Measurements from ENCODE around the gene ACSL3. TPM values are rescaled to one million over a fixed set of nuclear protein-coding genes. Genes with fewer than 3 reads are reported as not detected.

ACSL3 gene
- total RNA-seq, 4 donors from 2014 or later: 34.7 to 56.8 (median 38.2) TPM

- no peaks in the 10 kb centered on the region for H3K4me1 ChIP-seq
- no peak for DNase-seq
- intact Hi-C loops (cut with DNase I; ENCODE audit: low total_unique reads) (no loop called here), in situ Hi-C loops (cut with MboI; ENCODE audit: low sequenced_read_pairs in 4 of 4) (no loop called here)
- no peak for ATAC-seq
- H3K36me3 ChIP-seq: peaks cover 0 to 18% of the 10 kb centered on the region in 2 donors
- no peaks in the 10 kb centered on the region for H3K9me3 ChIP-seq
- no peak for TF ChIP-seq CTCF (IDR thresholded peaks at IDR 0.05 in 4 of 5, conservative IDR thresholded peaks at IDR 0.05 in 1 of 5)
- no peak for TF ChIP-seq POLR2A (IDR thresholded peaks at IDR 0.05)
- no peaks in the 10 kb centered on the region for H3K27me3 ChIP-seq
- H3K27ac ChIP-seq: no peak overlapping the region
- no peak overlapping the region for H3K4me3 ChIP-seq
These were observed 83.7 kb downstream of the ACSL3 start for GRCh38 chr2:222944552-222944951.

- H3K36me3 ChIP-seq: peaks cover 0 to 18% of the 10 kb centered on the region in 2 donors
- no peak overlapping the region for H3K27ac ChIP-seq
- no peak for TF ChIP-seq POLR2A (IDR thresholded peaks at IDR 0.05)
- no peak for TF ChIP-seq CTCF (IDR thresholded peaks at IDR 0.05 in 4 of 5, conservative IDR thresholded peaks at IDR 0.05 in 1 of 5)
- no peak overlapping the region for H3K4me3 ChIP-seq
- H3K4me1 ChIP-seq: no peaks in the 10 kb centered on the region
- no peak for DNase-seq
- no peaks in the 10 kb centered on the region for H3K27me3 ChIP-seq
- ATAC-seq: no peak
- intact Hi-C loops (cut with DNase I; ENCODE audit: low total_unique reads) (no loop called here), in situ Hi-C loops (cut with MboI; ENCODE audit: low sequenced_read_pairs in 4 of 4) (no loop called here)
- no peaks in the 10 kb centered on the region for H3K9me3 ChIP-seq
These were observed 84.3 kb downstream of the ACSL3 start for GRCh38 chr2:222944971-222945740.

GRCh38 chr2:222945887-222946286, 85.1 kb downstream of the ACSL3 start:
- Histone ChIP-seq H3K4me1 (no peaks in the 10 kb centered on the region), H3K27ac (no peak overlapping the region), H3K36me3 (peaks cover 0 to 11% of the 10 kb centered on the region in 2 donors), H3K27me3 (no peaks in the 10 kb centered on the region), H3K9me3 (no peaks in the 10 kb centered on the region), H3K4me3 (no peak overlapping the region)
- DNase-seq: no peak
- no peak for TF ChIP-seq POLR2A (IDR thresholded peaks at IDR 0.05)
- no peak for TF ChIP-seq CTCF (IDR thresholded peaks at IDR 0.05 in 4 of 5, conservative IDR thresholded peaks at IDR 0.05 in 1 of 5)
- ATAC-seq: no peak
- intact Hi-C loops (cut with DNase I; ENCODE audit: low total_unique reads): no loop called here
- in situ Hi-C loops (cut with MboI; ENCODE audit: low sequenced_read_pairs in 4 of 4): no loop called here

- H3K36me3 ChIP-seq: peaks cover 0 to 6% of the 10 kb centered on the region in 2 donors
- TF ChIP-seq CTCF (IDR thresholded peaks at IDR 0.05 in 4 of 5, conservative IDR thresholded peaks at IDR 0.05 in 1 of 5) (no peak), POLR2A (IDR thresholded peaks at IDR 0.05) (no peak)
- no peaks in the 10 kb centered on the region for H3K9me3 ChIP-seq
- H3K4me1 ChIP-seq: no peaks in the 10 kb centered on the region
- no peak overlapping the region for H3K27ac ChIP-seq
- no peak overlapping the region for H3K4me3 ChIP-seq
- in situ Hi-C loops (cut with MboI; ENCODE audit: low sequenced_read_pairs in 4 of 4): no loop called here
- DNase-seq: no peak
- intact Hi-C loops (cut with DNase I; ENCODE audit: low total_unique reads): no loop called here
- no peak for ATAC-seq
- H3K27me3 ChIP-seq: no peaks in the 10 kb centered on the region
These were observed 86.0 kb downstream of the ACSL3 start for GRCh38 chr2:222946700-222947287.
